ENCODE results near the gene FGGY.
"Not testable (repeated sequence)": the region's sequence is repeated elsewhere in the genome, so short reads cannot be mapped to it uniquely, and the experiment has no call there.

The FGGY gene

GRCh38 chr1:59601811-59602210 lies 304.9 kb downstream of the FGGY start:
- FAIRE-seq = no peak

GRCh38 chr1:59604191-59604590 lies 307.3 kb downstream of the FGGY start:
- FAIRE-seq = no peak

- FAIRE-seq = no peak
These were observed 308.3 kb downstream of the FGGY start for GRCh38 chr1:59605184-59605583.

DNA sequence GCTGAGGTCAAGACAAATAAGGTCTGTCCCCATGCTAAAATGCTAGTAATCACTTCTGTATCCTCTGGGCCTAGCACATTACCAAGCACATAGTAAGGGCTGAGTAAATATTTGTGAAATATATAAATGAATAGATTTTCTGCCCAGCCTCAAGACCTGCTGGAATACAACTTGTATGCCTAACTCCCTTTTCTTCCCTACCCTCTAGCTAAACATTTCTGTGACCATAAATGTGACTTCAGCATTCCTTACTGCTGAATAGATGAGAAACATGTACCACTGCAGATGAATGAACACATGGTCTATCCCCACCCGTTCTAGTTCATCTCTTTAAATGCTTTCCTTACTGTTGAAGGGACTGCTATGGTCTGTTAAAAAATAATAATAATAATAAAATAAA lies 308.9 kb downstream of the FGGY start:
- FAIRE-seq = no peak

- FAIRE-seq = no peak
These were observed 312.4 kb downstream of the FGGY start for GRCh38 chr1:59609245-59609644.

DNA sequence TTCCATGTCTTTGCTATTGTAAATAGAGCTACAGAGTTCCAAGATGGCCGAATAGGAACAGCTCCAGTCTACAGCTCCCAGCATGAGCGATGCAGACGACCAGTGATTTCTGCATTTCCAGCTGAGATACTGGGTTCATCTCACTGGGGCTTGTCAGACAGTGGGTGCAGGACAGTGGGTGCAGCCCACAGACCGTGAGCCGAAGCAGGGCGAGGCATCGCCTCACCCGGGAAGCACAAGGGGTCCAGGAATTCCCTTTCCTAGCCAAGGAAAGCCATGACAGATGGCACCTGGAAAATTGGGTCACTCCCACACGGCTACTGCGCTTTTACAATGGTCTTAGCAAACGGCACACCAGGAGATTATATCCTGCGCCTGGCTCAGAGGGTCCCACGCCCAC lies 313.6 kb downstream of the FGGY start:
- FAIRE-seq = not testable (repeated sequence)

- no peak for FAIRE-seq
These were observed 320.5 kb downstream of the FGGY start for GRCh38 chr1:59617434-59617833.

DNA sequence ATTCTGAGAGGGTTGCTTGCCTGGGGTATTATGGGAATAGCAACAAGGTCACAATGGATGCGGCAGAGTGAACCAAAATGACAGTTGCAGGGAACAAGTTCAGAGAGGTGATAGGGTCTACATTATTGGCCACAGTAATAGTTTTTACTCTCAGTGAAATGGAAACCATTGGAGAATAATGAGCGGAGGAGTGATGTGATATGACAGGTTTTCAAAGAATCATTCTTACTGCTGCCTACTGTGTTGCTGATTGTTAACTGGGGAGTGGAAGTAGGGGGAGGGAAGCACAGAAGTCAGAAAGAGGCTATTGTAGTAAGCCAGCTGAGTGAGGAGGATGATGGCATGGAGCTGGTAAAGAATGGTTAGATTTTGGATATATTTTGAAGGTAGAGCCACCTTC lies 322.7 kb downstream of the FGGY start:
- FAIRE-seq = no peak

DNA sequence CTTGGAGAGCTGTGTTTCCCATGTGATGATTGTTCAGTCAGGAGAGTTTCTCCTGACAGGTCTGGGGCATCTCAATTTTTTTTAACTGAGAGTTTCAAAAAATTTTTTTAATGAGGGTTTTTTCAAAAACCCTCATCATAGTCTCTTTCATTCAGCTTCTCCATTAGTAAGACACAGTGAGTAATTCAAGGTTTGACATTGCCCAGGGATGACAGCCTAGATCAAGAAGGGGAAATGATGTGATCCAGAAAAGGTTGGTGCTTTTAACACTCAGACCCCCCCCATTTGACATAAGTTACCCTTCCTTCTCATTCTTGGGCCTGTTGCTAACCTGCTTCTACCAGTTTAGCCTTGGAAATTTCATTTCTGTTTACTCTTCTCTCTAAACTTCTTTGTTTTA lies 328.5 kb downstream of the FGGY start:
- FAIRE-seq = no peak

DNA sequence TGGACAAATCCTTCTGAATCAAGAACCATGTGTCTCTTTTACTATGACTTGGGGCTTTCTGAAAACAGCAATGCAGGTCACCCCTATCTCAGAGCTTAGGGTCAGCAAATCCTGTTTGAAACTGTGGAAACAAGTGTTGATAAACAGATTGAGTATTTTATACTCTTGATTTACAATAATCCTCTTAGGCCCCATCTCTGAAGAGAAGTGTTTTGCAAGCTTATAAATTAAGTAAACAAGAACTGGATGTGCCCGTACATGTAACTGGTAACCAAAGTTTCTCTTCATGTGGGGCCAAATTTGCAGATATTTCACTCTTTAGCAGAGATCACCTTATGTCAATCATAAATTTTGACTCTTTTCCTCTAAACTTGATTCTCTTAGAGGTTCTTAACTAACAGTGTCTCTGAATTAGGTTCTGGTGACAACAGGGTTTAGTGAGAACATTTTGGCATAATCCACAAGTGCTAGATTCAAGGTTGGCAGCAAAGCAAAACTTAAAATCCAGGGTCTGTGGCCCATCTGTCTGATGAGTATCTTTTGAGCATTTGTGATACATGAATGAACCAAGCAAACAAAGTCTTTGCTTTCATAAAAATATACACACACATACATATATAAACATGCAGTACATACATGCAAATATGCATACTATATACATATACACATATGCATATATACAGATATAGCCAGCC lies 334.8 kb downstream of the FGGY start:
- no peak for FAIRE-seq

DNA sequence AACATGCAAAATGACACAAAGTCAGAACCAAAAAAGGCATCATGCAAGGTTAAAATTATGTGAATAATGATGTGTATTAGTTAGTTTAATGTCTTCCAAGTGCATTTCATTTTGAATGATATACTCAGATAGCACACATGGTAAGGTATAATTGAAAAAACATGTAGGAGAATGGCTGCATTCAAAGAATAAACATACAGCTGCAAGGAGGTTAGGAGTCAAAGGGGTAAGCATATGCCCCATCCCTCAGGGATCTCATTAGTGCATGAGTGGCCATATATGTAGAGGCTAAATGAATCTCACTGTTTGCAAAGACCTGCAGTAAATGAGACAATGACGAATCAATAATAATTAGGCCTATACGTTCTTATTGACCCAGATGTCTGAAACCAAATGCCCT lies 338.2 kb downstream of the FGGY start:
- no peak for FAIRE-seq

DNA sequence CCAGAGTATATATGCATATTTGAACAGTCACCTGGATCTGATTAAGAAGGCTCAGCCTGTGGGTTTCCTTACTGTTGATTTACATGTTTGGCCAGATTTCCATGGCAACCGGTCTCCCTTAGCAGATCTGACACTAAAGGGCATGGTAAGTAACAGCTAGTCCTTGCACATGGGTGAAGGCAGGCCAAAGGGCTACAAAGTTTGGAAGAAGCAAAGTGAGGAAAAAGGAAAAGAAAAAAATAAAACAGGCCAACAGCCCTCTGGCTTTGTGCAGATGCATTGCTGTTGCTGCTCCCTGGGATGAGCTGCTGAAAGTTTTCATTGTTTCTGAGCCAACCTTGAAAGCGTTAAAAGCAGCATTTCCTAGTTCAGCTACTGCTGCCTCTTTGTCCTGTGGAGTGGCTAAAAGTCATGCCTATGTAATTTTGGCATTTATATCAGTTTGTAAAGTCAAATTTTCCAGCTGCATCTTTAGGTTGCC lies 341.4 kb downstream of the FGGY start:
- no peak for FAIRE-seq

- FAIRE-seq = no peak
These were observed 342.4 kb downstream of the FGGY start for GRCh38 chr1:59639266-59639665.

GRCh38 chr1:59640851-59641250 lies 344.0 kb downstream of the FGGY start:
- FAIRE-seq = no peak

DNA sequence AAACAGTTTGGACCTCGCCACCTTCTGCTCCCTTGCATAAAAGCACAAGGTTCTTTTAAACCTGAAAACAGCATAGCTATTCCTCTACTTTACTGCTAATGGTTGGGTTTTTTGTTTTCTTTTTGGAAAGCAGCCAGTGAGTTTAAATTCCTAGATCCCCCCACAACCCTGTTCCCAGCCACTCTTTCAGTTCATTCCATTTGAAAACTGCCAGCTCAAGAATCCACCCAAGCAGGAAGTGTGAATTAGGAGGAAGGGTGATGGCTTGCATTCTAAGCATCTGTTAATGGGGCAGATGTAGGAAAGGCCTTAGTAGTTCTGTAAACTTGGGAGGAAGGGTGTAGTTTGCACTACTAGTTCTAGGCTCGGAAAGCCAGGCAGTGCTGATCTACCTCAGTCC lies 344.9 kb downstream of the FGGY start:
- FAIRE-seq = no peak

DNA sequence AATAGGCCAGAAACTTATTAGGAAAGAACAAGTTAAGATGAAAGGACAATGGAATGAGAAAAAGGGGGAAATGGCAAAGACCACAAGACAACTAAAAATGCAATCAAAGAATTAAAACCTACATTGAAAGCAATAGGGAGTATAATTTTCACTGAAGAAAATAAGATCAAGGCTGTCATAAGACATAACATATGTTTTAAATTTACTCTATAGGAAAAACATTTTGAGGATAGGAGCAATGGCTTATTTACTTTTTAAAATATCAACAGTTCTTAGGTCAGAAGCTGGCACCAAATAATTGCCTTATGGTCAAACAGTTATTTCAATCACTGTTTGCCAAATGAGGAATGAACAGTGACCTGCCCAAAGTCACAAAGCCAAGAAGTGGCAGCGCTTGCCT lies 346.6 kb downstream of the FGGY start:
- no peak for FAIRE-seq

- no peak for FAIRE-seq
These were observed 349.0 kb downstream of the FGGY start for GRCh38 chr1:59645893-59646292.

- FAIRE-seq = not testable (repeated sequence)
These were observed 356.5 kb downstream of the FGGY start for GRCh38 chr1:59653142-59653958.

DNA sequence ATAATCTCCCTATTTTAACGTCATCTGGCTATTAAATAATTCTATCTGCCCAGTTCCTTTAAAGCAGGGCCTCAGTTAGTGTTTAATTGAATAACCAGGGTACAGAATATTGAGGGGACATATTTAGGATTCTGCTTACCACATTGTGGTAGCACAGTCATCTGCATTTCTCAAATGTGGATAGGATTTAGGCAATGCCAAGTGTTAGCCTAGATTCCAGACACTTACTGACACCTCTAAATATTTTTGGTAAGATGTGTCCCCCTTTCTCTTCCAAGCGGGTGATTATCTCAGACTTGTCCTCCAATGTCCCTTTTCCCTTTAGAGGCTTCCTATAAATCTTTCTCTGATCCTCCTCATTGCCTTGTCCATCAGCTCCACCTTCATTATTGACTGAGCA lies 357.1 kb downstream of the FGGY start:
- no peak for FAIRE-seq

- FAIRE-seq = no peak
These were observed 361.1 kb downstream of the FGGY start for GRCh38 chr1:59657873-59658465.

GRCh38 chr1:59664166-59664565 lies 367.3 kb downstream of the FGGY start:
- FAIRE-seq = no peak

DNA sequence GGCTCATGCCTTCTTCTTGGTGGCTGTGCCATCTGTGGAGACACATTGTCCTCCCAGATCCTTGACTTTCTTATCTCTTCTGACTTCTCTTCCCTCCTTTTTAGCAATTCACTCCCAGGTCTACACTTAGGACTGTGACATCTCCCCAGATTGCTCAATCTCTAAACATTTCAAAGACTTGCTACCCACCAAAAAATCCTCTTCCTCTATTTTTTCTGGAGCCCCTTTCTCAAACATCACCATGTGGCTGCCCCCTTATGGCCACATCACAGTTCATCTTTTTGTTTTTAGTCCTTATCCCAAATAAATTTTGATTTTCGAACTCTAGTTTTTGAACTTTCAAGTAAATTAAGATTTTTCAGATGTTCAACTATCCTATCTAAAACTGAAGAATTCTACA lies 369.2 kb downstream of the FGGY start:
- FAIRE-seq = no peak

GRCh38 chr1:59667020-59667419 lies 370.1 kb downstream of the FGGY start:
- no peak for FAIRE-seq

DNA sequence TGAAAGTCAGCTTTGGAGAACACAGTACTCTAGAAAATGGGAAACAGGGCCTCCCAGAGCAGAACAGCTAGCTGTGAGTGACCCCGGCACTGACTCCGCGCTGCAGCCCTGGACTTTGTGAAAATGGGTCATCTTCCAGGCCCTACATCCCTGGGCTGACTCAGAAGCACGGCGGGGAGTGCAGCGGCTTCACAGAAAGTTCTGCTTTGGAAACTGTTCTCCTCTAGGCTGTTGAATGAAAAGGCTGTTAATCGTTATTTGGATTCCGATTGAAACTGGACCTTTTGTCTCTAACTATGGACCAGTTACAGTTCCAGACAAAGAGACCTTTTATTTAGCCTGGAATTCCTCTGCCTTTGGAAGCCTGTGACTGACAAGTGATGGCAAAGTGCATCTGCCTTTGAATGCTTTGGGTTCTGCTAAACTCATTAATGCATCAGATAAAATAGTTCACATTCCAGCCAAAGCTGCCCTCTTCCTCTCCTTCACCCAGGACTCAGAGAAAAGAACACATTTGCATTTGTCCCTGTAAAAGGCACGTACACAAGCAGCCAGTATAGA lies 372.9 kb downstream of the FGGY start:
- no peak for FAIRE-seq
